K562 (cell line): ENCODE data around the gene NDUFV2. TPM values are rescaled to one million over a fixed set of nuclear protein-coding genes. Genes with fewer than 3 reads are reported as not detected.

Experiments used
- ATAC-seq: fragments of 200-7000 bp; cut with Tn5 transposase; 3 replicates; pipeline ENCODE4 v1.9.1; 2020; ENCODE audit warnings: moderate library complexity
- BruUV-seq: library from RNA; stranded (reverse); fragments of 400-500 nt; replicated peaks from 2 replicates; lab custom pipeline; 2021; lab: Mats Ljungman, UMichigan
- CTCF ChIA-PET: fragments of 300-600 bp; formaldehyde crosslinking; extraction: SDS; loops from one replicate; lab custom pipeline; 2021; ENCODE audit warnings: low intra/inter-chr PET ratio; lab: Yijun Ruan, JAX
- POLR2A ChIA-PET: fragments of 300-600, 350-650 bp; sonication (Branson Sonifier 250); formaldehyde crosslinking; extraction: SDS; loops from one replicate; lab custom pipeline; 2021; ENCODE audit warnings: antibody characterized with exemption, inconsistent platforms; lab: Yijun Ruan, JAX
- DNase-seq, 4 experiments: peaks; one replicate each; pipeline versions ENCODE4 v3.0.0 to v3.0.0-alpha.2; 2011 to 2018; ENCODE audit warnings: low spot score in 3 of 4, mixed read lengths in 3 of 4; ENCODE audit errors: extremely low read depth in 1 of 4
- FAIRE-seq: peaks from 2 replicates; lab custom pipeline; 2011; peaks lifted over from hg19 to GRCh38; lab: Jason Lieb, UNC
- H2AFZ ChIP-seq: 2 replicates; pipeline ENCODE4 v1.6.0; 2011; ENCODE audit warnings: low read depth, low read length, control low read depth, inconsistent platforms
- H3K27ac ChIP-seq: fragments of 200-600 bp; 3 replicates; pipeline ENCODE4 v1.8.0; 2011; ENCODE audit warnings: low read depth, mild to moderate bottlenecking, control low read depth, inconsistent platforms, low read length, moderate library complexity, mixed read lengths; ENCODE audit errors: extremely low read depth
- H3K27me3 ChIP-seq, 2 experiments: fragments of 300-600 bp in 1 of 2; 2 replicates in 1 of 2; 3 replicates in 1 of 2; pipeline versions ENCODE4 v1.6.0 to v1.8.0; 2011; ENCODE audit warnings: inconsistent platforms in 2 of 2, low read length in 2 of 2, mild to moderate bottlenecking in 1 of 2, mixed read lengths in 1 of 2, moderate library complexity in 1 of 2; ENCODE audit not compliant: control insufficient read depth in 2 of 2, insufficient read depth in 2 of 2
- H3K36me3 ChIP-seq: fragments of 300-600 bp; 3 replicates; pipeline ENCODE4 v1.8.0; 2011; ENCODE audit warnings: mild to moderate bottlenecking, low read length, inconsistent platforms; ENCODE audit not compliant: control insufficient read depth, insufficient read depth
- H3K4me1 ChIP-seq, 2 experiments: fragments of 200-600 bp in 1 of 2; replicated peaks in 1 of 2; 2 replicates in 1 of 2; 3 replicates in 1 of 2; pipeline versions ENCODE4 v1.5.1 to v1.8.0; 2011; ENCODE audit warnings: inconsistent platforms in 2 of 2, low read length in 2 of 2, mild to moderate bottlenecking in 1 of 2, mixed read lengths in 1 of 2, moderate library complexity in 1 of 2; ENCODE audit not compliant: control insufficient read depth in 2 of 2, insufficient read depth in 2 of 2
- H3K4me2 ChIP-seq: 2 replicates; pipeline ENCODE4 v1.6.1; 2011; ENCODE audit warnings: low read length, control low read depth, inconsistent platforms, mixed read lengths; ENCODE audit not compliant: insufficient read depth
- H3K4me3 ChIP-seq: fragments of 200-600 bp; sonication (generic), shearing (Covaris generic); 2 replicates; pipeline ENCODE4 v1.5.1; 2016; ENCODE audit warnings: control low read depth, inconsistent platforms
- H3K79me2 ChIP-seq: fragments of 200-600 bp; 3 replicates; pipeline ENCODE4 v1.8.0; 2011; ENCODE audit warnings: low read length, inconsistent platforms; ENCODE audit not compliant: control insufficient read depth, insufficient read depth
- H3K9ac ChIP-seq, 2 experiments: 2 replicates each; pipeline versions ENCODE4 v1.6.0 to v1.6.1; 2011; ENCODE audit warnings: low read depth in 2 of 2, low read length in 2 of 2, control low read depth in 1 of 2, inconsistent platforms in 1 of 2, mild to moderate bottlenecking in 1 of 2, mixed read lengths in 1 of 2; ENCODE audit not compliant: insufficient read depth in 1 of 2
- H3K9me1 ChIP-seq: one replicate; pipeline ENCODE4 v1.6.0; 2011; ENCODE audit warnings: inconsistent platforms, mild to moderate bottlenecking, low read length, moderate library complexity; ENCODE audit not compliant: control insufficient read depth, insufficient read depth
- H3K9me3 ChIP-seq: replicated peaks from 2 replicates; pipeline ENCODE4 v1.5.1; 2011; ENCODE audit warnings: low read depth, low read length, inconsistent platforms; ENCODE audit not compliant: control insufficient read depth, insufficient read depth
- H4K20me1 ChIP-seq: replicated peaks from 2 replicates; pipeline ENCODE4 v1.6.1; 2011; ENCODE audit warnings: low read length, inconsistent platforms, mixed read lengths; ENCODE audit not compliant: control insufficient read depth, insufficient read depth
- BCL6 ChIP-seq: fragments of 250-450 bp; sonication (Bioruptor Pico); IDR thresholded peaks from 2 replicates; pipeline ENCODE4 v1.4.0; 2020
- CBX8 ChIP-seq: fragments of 200-600 bp; sonication (generic); IDR thresholded peaks from 2 replicates; pipeline ENCODE4 v1.6.1; 2012; ENCODE audit warnings: borderline replicate concordance, mixed run types, low read depth, mild to moderate bottlenecking, moderate library complexity, mixed read lengths, low read length, control low read depth, inconsistent platforms; ENCODE audit not compliant: poor library complexity, severe bottlenecking; ENCODE audit errors: extremely low read depth
- ELK3 ChIP-seq: fragments of 450-650 bp; formaldehyde crosslinking; IDR thresholded peaks from 2 replicates; pipeline ENCODE4 v1.4.0; 2020; ENCODE audit warnings: mild to moderate bottlenecking
- HMG20B ChIP-seq: fragments of 250-450 bp; sonication (Bioruptor Pico); IDR thresholded peaks from 2 replicates; pipeline ENCODE4 v1.5.0; 2021; ENCODE audit warnings: mild to moderate bottlenecking
- NBN ChIP-seq: fragments of 450-650 bp; IDR thresholded peaks from 2 replicates; pipeline ENCODE4 v1.6.1; 2016; ENCODE audit warnings: low read depth, mild to moderate bottlenecking
- NELFE ChIP-seq: IDR thresholded peaks from 2 replicates; pipeline ENCODE4 v1.6.1; 2011; ENCODE audit warnings: mild to moderate bottlenecking; ENCODE audit not compliant: insufficient read depth, insufficient read length
- SNIP1 ChIP-seq: fragments of 450-650 bp; IDR thresholded peaks from 2 replicates; pipeline ENCODE4 v1.7.1; 2017; ENCODE audit warnings: low read depth, mild to moderate bottlenecking
- WGBS: fragments of 100-300 bp; shearing (Covaris generic); methylation state at CpG from one replicate; pipeline ENCODE4 v1.1.6; 2016; ENCODE audit warnings: low coverage, mixed read lengths; ENCODE audit not compliant: insufficient coverage; ENCODE audit errors: missing lambda C conversion rate; 5-methylcytosine and 5-hydroxymethylcytosine counted together
- in situ Hi-C: fragments of 300-500 bp; cut with MboI; formaldehyde crosslinking; loops from 4 replicates; pipeline ENCODE4 v1.15.0; 2018; ENCODE audit warnings: inconsistent platforms, mixed read lengths
- intact Hi-C: fragments of 100-400 bp; cut with micrococcal nuclease; formaldehyde crosslinking; loops from 2 replicates; pipeline ENCODE4 v1.14.2; 2022
- polyA plus RNA-seq, 8 experiments: library from polyadenylated mRNA; depleted of rRNA in 4 of 8; stranded (reverse) in 5 of 8; unstranded in 3 of 8; fragments of >200 nt; fragmentation: Nextera tagmentation in 2 of 8; fragmentation: Illumina TruSeq in 1 of 8; extraction: Ambion mirVana in 2 of 8; extraction: Trizol in 1 of 8; gene quantifications; 2 replicates each; pipeline versions ENCODE4 v1.2.1 to v1.2.3, GENCODE V29; 2011 to 2014; ENCODE audit warnings: inconsistent platforms in 1 of 8, missing spikeins in 1 of 8
- total RNA-seq, 7 experiments: library from RNA; depleted of rRNA in 6 of 7; stranded (reverse); fragments of >200 nt in 6 of 7; fragmentation: Illumina TruSeq in 2 of 7; extraction: Trizol in 2 of 7; gene quantifications; 2 replicates each; pipeline versions ENCODE4 v1.2.1 to v1.2.3, GENCODE V29; 2011 to 2021; ENCODE audit warnings: low replicate concordance in 1 of 7

Gene NDUFV2
- total and polyA plus RNA-seq, 9 of the 15 experiments (the other 6 are each of a cell fraction or from before 2014, with no cell fraction given), result 213 to 550 (median 384) TPM

GRCh38 chr18:9150121-9150520 is 47.6 kb downstream of the NDUFV2 start:
- H3K4me1 ChIP-seq, result peaks cover 3 to 13% of the 10 kb centered on the region in 2 experiments; a peak in 4 of 5 replicates
- POLR2A ChIA-PET, result interaction anchor here (0.6 to 1.9 kb wide), 2 partner anchors 11 to 161 kb away, joined by 3 to 8 read pairs; no protein-coding TSS in a partner anchor

More at GRCh38 chr18:9150121-9150520, 47.6 kb downstream of the NDUFV2 start:
- CTCF ChIA-PET, result no interaction called here
- no peaks in the 10 kb centered on the region; the same call in 1 of the 2 replicates for H4K20me1 ChIP-seq
- WGBS, result 83% methylated on average over 5 of the region's 5 CpGs
- H3K9me3 ChIP-seq, result no peaks in the 10 kb centered on the region
- in situ Hi-C loops (no loop called here), intact Hi-C loops (no loop called here)
- FAIRE-seq (no peak), ATAC-seq (no peak)
- 0 out of 3 replicates have a peak, but pooled peaks cover 4% of the 10 kb centered on the region for H3K36me3 ChIP-seq
- H3K4me3 ChIP-seq, result no peak overlapping the region
- H3K4me2 ChIP-seq, result no peak overlapping the region
- H3K27ac ChIP-seq, result no peak overlapping the region
- H3K27me3 ChIP-seq, result no peaks in the 10 kb centered on the region
- no peak overlapping the region for H3K9ac ChIP-seq
- TF ChIP-seq ELK3 (CRISPR knock-in tag), result no peak
- no peak for TF ChIP-seq HMG20B
- no peak for TF ChIP-seq BCL6 (CRISPR knock-in tag)
- no peak for TF ChIP-seq NBN
- TF ChIP-seq CBX8, result no peak
- no peak for TF ChIP-seq NELFE
- no peak for TF ChIP-seq SNIP1
- TF ChIP-seq, all 486 proteins: peak for 0
- Histone ChIP-seq H2AFZ (no peak overlapping the region), H3K79me2 (peaks cover 95% of the 10 kb centered on the region), H3K9me1 (no peaks in the 10 kb centered on the region)
- BruUV-seq, result no TSS peak
- DNase-seq, result no peak
